GM18519 (cell line): ENCODE results near the gene TBCCD1.

ENCODE experiments used
- ATAC-seq: cut with Tn5 transposase; IDR thresholded peaks from one replicate; pipeline ENCODE4 v1.9.1; 2021; ENCODE audit warnings: mild to moderate bottlenecking, moderate library complexity; ENCODE audit not compliant: unreplicated experiment, low FRiP score

The TBCCD1 gene, protein sequence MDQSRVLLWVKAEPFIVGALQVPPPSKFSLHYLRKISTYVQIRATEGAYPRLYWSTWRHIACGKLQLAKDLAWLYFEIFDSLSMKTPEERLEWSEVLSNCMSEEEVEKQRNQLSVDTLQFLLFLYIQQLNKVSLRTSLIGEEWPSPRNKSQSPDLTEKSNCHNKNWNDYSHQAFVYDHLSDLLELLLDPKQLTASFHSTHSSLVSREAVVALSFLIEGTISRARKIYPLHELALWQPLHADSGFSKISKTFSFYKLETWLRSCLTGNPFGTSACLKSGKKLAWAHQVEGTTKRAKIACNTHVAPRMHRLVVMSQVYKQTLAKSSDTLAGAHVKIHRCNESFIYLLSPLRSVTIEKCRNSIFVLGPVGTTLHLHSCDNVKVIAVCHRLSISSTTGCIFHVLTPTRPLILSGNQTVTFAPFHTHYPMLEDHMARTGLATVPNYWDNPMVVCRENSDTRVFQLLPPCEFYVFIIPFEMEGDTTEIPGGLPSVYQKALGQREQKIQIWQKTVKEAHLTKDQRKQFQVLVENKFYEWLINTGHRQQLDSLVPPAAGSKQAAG

DNA sequence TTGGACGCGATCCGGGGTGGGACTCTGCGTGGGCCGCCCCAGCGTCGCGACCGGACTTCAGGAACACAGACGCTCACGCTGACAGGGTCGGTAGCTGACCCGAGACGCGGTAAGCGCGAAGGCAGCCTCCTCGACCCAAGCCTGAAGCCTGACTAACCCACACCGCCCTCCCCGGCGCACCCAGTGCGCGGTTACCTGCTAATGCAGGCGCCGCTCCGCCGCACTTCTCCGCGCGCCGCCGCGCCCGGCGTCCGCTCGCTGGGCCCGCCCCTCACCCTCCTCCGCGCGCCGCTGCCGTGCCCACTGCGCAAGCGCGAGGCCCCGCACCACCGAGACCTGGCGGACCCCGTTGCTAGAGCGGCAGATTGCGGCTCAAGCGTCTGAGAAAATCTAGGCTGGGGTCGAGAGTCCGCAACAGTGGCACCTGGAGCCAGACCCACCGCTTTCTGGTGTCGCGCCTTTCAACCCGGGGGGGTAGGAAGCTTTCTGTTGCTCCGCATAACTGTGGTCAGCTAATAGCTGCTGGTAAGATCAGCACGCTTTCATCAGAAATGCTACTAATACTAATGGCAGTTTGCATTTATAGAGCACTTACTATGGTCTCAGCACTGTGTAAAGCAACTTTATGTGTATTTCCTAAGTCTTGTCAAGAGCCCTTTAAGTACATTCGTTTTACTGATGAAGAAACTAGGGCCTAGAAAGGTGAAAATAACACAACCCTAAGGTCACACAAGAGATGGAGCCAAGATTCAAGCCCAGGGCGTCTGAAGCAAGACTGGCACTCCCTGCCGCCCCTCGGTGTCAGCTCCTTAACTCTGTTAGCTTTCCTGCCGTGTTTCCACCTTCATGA lies at the start of gene TBCCD1:
TSS of gene TBCCD1 (minus strand) at position 268 of the 850 bp plus-strand sequence. CDS start 3,010 bp downstream, outside the sequence.
- peak; percentile 37 for ATAC-seq

DNA sequence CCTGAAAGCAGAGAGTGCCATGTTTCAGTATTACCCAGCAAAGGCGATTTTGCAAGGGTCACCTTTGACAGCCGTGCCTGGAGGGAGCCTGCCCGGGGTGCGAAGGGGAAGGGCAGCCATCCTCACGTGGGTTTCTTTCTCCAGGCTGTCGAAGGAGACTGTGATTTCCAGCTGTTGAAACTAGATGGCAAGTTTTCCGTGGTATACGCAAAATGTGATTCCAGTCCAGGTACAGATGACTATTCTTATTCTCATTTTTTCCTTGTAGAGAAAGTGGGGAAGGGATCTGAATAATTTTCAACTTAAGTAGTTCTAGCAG lies 49.1 kb upstream of the TBCCD1 start:
- ATAC-seq: no peak

DNA sequence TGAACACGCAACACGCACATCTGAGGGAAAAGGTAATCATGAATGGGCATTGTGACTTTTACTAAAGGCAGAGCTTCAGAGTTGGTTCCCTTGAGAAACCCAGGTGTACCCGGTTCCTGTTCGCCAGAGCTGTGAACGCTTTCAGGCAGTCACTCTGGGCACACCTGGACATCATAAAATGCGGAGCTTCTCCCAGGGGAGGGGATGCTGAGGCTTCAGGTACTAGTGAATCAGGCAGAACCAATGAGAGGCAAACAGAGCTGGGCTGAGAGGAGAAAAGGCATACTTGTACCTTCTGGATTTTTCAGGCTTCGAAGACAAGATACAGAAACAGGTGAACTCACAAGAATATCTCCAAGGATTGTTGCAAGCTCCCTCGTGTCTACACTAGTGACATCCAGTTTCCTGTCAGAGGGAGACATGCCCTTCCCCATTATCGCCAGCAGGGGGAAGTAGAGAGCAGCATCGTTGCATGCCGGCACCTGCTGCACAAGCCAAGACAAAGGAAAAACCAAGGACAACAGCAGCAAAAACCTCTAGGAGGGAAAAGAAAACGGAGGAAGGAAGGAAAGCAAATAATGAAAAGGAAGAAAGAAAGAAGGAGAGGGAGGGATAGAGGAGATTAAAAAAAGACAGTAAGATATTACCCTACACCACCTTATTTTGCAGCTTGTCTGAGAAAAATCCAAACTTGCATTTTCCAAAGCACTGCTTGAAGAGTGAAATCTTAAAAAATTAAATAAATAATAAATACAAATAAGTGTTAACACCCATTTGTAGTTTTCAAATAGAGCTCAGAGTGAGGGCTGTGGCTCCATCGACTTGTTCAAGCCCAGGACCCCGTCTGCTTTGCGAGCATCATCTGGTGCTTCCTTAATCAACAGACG lies 47.7 kb upstream of the TBCCD1 start:
- ATAC-seq: peak; percentile 54

DNA sequence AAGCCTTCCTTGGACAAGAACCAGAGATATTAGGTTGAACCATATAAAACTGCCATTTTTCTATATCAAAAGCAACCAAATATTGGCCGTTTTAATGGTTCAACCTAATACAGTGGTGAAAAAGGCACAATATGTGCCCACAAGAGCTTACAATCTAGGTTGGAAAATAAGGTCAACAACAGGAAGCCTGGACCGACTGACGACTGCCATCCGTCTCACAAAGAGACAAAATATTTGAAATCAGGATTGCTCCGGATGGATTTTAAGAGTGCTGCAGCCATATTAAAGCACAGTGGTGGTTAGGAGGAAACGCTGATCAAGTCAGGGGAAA lies 47.1 kb upstream of the TBCCD1 start:
- ATAC-seq: no peak

DNA sequence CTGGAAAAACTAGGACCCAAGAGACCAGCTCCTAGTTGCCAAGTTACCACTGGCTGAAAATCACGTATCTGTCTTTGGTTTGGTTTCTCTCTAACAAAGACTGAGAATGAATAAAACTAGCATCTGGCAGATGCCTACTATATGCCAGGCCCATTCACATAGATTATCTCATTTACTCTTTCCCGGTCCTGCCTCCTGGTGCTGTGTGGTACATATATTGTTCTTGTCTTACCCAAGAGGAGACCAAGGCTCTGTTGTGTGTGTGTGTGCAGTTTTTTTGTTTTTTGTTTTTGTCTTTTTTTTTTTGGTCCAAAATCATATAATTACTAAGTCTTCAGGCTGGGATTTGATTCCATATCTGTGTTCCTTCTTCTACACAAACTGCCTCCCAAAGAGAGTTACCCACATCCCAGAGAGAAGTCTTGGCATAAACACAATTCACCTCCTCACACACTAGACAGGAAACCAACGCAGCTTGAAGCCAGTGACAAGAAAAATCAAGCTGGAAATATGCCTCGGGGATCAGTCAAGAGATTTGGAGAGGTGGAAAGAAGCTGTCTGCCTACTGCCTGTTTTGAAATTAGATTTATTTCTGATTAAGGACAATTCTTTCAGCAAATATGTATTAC lies 46.6 kb upstream of the TBCCD1 start:
- ATAC-seq: no peak

DNA sequence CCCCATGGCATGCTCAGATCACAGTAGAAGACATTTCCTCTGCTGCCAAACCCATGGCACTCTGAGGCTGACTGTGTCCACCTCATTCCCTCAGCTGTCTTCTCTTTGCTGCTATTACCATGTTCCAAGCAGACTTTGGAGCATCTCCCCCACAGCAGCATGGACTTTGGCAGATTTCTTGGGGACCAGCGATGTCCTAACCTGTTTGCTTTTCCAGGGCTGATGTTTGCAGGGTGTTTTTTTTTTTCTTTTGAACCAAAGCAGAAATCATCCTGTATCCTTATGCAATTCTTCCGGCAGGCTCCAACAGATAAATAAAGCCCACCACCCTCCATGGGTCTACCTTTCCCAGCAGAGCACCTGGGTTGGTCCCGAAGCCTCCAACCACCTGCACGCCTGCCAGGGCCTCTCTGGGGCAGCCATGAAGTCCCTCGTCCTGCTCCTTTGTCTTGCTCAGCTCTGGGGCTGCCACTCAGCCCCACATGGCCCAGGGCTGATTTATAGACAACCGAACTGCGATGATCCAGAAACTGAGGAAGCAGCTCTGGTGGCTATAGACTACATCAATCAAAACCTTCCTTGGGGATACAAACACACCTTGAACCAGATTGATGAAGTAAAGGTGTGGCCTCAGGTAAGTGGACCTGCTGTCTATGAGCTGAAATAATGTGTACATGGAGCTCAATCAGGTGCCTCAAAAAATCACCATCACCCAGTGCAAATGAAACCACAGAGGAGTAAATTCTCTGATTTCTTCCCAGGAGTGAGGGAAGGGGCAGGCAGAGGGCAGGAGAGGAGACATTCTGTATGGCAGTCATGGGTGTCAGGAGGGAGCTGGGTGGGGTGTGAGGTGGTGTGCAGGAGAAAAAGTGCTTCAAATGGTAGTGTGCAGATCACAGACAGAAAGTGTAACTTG lies 45.8 kb upstream of the TBCCD1 start, which contains the start of gene AHSG:
TSS of gene AHSG (plus strand) at position 340 of the 916 bp plus-strand sequence. CDS start at position 422, 82 bp downstream.
- ATAC-seq: no peak

DNA sequence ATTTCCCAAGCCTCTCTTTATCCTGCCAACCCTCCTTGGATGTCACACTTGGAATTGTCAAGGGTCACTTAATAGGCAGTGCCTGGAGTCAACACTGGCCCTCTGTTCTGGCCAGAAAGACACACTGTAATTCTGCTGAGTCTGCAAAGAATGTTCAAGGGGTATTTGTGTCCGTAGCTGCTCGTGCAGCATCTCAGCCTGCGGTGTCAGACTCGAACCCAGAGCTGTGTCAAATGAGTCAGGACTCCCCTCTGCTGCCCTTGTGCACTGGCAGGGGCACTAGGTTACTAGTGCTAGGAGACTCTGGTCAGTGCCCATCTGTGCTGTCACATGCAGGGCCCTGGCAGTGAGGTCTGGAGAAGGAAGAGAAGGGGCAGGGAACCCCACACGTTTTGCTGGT lies 44.9 kb upstream of the TBCCD1 start:
- no peak for ATAC-seq

DNA sequence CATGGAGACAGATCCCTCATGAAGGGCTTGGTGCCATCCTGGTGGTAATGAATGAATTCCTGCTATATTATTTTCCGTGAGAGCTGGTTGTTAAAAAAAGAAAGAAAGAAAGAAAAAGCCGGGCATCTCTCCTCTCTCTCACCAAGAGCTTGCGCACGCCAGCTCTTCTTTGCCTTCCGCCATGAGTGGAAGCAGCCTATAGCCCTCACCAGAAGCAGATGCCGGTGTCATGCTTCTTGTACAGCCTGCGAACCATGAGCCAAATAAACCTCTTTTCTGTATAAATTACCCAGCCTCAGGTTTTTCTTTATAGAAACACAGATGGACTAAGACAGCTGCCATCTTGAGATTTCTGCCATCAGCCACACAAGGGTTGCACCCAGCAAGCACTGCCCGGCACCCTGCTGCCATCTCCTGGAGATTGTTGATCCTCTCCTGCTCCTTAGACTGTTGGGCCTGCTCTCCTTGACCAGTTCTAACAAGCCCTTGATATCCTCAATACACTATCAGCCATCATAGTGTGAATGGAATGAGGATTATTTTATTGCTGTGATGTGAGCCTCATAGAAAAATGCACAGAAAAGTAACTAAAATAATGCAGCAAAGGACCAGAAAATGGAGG lies 42.2 kb upstream of the TBCCD1 start:
- ATAC-seq: no peak

DNA sequence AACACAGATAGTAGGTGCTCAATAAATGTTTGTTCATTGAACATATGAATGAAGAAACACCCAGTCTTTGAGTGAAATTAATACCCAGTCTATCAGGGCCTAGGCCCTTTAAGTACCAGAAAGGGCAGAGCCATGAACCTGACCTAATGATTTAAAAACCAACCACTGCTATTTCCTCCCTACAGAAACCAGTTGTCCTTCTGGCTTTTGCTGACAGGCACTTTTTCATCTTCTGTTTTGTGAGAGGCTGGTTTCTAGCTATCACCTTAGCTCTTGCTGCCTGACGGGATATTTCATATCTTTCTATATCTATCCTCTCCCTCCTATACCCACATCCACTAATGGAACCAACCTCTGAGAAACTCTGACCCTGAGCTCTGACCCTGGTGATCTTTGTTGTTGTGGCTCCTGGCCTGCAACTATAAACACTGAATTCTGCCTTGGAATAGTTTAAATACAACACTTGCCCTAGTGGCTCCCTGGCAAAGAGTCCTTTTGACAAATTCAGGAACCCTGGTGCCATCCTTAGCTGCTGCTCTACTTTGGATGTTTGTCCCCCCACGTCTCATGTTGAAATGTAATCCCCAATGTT lies 41.6 kb upstream of the TBCCD1 start:
- ATAC-seq: no peak

DNA sequence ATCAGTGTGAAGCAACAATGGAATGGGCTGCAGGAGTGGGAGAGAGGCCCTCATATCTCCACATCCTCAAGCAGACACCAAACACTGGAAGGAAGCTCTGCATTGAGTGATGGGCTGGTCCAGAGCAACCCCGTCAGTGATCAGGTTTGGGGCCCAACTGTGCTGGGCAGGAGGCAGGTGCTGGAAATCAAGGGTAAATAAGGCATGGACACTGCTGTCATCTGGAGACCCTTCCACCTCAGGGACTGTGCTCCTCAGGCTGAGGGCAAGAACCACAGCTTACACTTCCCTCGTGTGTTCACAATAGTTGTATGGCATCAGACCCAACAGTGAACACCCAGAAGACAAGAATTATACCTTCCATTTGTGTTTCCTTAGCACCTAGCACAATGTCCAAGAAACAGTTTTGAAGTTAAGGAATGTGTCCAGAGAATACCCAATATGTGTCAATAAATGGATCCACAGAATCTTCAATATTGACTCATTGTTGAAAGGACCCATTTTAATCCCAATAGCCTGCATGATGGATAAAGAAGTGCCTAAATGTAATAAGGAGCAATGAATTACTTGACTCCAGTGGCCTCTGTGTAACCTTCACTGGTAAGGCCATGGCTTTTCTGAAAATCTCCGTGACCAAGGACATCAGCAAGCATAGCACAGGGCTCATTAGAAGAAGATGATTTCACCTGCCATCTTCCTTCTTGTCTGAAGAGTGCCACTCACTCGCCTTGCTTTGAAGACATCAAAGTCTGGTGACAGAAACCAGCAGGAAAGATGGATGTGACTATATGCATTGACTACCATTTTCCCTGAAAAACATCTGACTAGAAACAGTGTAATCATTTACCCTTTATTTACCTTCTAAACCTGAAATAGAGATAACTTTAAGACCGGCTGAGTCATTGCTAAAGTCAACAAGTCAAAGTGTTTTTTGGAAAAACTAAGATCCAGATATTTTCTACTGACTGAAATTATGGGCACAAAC lies 38.7 kb upstream of the TBCCD1 start:
- no peak for ATAC-seq

DNA sequence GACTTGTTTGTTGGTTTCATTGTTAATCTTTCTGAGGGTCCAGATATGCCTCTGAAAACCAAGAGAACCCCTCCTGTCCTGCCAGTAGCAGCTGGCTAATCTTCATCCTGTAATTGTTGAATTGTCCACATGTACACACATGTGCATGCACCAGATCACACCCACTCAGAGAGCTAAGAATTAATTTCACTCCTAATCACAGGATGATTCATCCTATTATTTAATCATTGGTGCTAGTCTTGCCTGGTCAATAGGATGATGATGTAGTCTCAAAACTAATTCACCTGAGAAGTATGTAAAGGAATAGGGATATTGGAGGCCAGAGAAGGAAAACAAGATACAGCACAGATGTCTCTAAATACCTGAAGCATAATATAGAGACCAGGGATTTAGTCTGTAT lies 37.9 kb upstream of the TBCCD1 start:
- ATAC-seq: no peak

DNA sequence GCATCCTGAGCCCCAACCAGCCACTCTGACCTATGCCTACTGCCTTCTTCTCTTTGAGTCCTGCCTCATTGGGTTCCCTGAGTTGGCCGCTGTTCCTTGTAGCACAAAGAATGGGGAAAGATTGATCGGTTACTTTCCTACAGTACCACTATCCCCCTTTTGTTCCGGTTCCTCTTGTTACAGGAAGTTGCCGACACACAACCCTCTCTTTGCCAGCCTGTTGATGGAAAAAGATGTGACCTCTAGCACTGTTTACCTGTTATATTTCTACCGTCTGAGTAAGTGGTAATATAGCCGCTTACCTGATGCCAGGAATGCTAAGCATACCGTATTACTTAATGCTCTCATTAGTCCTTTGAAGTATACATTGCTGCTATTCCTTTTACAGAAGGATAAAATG lies 36.0 kb upstream of the TBCCD1 start:
- ATAC-seq: no peak

DNA sequence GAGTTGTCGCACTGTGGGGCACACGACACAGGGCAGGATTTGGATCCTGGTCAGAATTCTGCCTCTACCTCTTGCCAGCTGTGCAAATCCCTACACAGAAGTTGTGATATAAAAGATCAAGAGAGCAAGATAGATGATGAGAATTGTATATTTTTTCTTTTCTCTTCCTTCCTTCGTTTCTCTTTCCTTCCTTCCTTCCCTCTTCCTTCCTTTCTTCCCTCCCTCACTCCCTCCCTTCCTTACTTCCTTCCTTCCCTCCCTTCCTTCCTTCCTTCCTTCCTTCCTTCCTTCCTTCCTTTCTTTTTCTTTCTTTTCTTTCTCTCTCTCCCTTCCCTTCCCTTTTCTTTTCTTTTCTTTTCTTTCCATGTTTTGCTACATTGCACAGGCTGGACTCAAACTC lies 33.8 kb upstream of the TBCCD1 start:
- ATAC-seq: no peak

DNA sequence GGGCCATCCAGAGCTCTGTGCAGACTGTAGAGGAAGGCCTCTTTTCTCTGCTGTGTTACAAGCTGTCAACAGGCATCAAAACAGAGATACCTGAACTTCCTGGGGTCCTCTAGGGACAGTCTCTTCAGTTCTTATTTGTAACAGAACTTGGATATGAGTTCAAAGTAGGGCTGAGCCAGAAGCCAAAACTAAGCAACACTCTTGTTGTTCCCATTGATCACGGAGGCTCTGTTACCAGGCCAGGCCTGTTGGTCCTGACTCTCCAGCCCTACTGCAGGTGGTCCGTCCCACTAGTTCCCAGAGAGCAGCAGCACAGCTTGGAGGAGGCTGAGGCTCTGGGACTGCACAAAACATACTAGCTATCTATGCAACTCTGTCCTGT lies 32.6 kb upstream of the TBCCD1 start:
- ATAC-seq: no peak

DNA sequence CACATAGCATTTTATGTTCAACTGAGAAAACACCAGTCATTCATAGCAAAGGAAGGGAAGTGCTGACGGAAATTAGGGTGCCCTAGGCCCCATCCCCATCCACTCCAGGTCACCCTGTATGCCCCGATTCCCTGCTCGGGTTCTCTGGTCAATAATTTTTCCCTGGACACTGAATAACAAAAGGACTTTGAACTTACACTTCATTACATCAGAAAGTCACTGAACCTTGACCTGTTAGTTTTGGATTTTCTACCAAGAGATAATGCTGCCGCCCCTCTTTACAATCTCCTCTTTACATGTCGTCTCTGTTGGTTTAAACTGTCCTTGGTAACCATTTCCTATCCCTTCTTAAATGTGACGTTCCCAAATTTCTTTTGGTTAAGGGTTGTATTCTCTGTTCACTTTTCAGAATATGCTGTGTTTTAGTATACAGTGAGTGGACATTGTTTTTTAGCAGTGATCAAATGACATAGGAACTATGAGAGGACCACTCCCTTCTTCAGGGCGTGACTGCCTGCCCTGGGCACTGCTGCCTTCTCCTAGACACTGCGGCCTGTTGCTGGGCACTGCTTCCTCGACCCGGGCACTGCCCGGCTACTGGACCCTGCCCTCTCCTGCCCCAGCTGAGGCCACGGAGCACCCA lies 32.1 kb upstream of the TBCCD1 start:
- no peak for ATAC-seq

DNA sequence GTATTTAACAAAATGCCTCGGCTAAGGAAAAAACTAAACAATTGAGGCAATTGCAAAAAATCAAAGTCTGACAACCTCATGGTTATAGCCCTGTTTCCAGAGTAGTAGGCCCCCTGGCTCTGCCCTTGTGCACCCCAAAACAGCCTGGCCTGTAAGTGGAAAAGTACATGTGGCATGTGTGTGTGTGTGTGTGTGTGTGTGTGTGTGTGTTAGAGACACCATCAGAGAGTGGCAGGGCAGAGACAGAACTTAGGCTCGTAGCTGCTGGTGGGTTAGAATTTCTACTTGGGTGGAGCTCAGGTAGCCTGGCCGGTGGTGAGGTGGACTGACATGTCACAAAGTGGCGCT lies 31.6 kb upstream of the TBCCD1 start:
- no peak for ATAC-seq
